K562 (cell line): ENCODE data around the gene WNT7B. TPM values are rescaled to one million over a fixed set of nuclear protein-coding genes. Genes with fewer than 3 reads are reported as not detected.

ENCODE experiments used
- ATAC-seq: fragments of 200-7000 bp; cut with Tn5 transposase; 3 replicates; pipeline ENCODE4 v1.9.1; 2020; ENCODE audit warnings: moderate library complexity
- BruUV-seq: library from RNA; stranded (reverse); fragments of 400-500 nt; replicated peaks from 2 replicates; lab custom pipeline; 2021; lab: Mats Ljungman, UMichigan
- CTCF ChIA-PET: fragments of 300-600 bp; formaldehyde crosslinking; extraction: SDS; loops from one replicate; lab custom pipeline; 2021; ENCODE audit warnings: low intra/inter-chr PET ratio; lab: Yijun Ruan, JAX
- POLR2A ChIA-PET: fragments of 300-600, 350-650 bp; sonication (Branson Sonifier 250); formaldehyde crosslinking; extraction: SDS; loops from one replicate; lab custom pipeline; 2021; ENCODE audit warnings: antibody characterized with exemption, inconsistent platforms; lab: Yijun Ruan, JAX
- DNase-seq, 4 experiments: peaks; one replicate each; pipeline versions ENCODE4 v3.0.0 to v3.0.0-alpha.2; 2011 to 2018; ENCODE audit warnings: low spot score in 3 of 4, mixed read lengths in 3 of 4; ENCODE audit errors: extremely low read depth in 1 of 4
- FAIRE-seq: peaks from 2 replicates; lab custom pipeline; 2011; peaks lifted over from hg19 to GRCh38; lab: Jason Lieb, UNC
- H2AFZ ChIP-seq: 2 replicates; pipeline ENCODE4 v1.6.0; 2011; ENCODE audit warnings: low read depth, low read length, control low read depth, inconsistent platforms
- H3K27ac ChIP-seq: fragments of 200-600 bp; 3 replicates; pipeline ENCODE4 v1.8.0; 2011; ENCODE audit warnings: low read depth, mild to moderate bottlenecking, control low read depth, inconsistent platforms, low read length, moderate library complexity, mixed read lengths; ENCODE audit errors: extremely low read depth
- H3K27me3 ChIP-seq, 2 experiments: fragments of 300-600 bp in 1 of 2; 2 replicates in 1 of 2; 3 replicates in 1 of 2; pipeline versions ENCODE4 v1.6.0 to v1.8.0; 2011; ENCODE audit warnings: inconsistent platforms in 2 of 2, low read length in 2 of 2, mild to moderate bottlenecking in 1 of 2, mixed read lengths in 1 of 2, moderate library complexity in 1 of 2; ENCODE audit not compliant: control insufficient read depth in 2 of 2, insufficient read depth in 2 of 2
- H3K36me3 ChIP-seq: fragments of 300-600 bp; 3 replicates; pipeline ENCODE4 v1.8.0; 2011; ENCODE audit warnings: mild to moderate bottlenecking, low read length, inconsistent platforms; ENCODE audit not compliant: control insufficient read depth, insufficient read depth
- H3K4me1 ChIP-seq, 2 experiments: fragments of 200-600 bp in 1 of 2; replicated peaks in 1 of 2; 2 replicates in 1 of 2; 3 replicates in 1 of 2; pipeline versions ENCODE4 v1.5.1 to v1.8.0; 2011; ENCODE audit warnings: inconsistent platforms in 2 of 2, low read length in 2 of 2, mild to moderate bottlenecking in 1 of 2, mixed read lengths in 1 of 2, moderate library complexity in 1 of 2; ENCODE audit not compliant: control insufficient read depth in 2 of 2, insufficient read depth in 2 of 2
- H3K4me2 ChIP-seq: 2 replicates; pipeline ENCODE4 v1.6.1; 2011; ENCODE audit warnings: low read length, control low read depth, inconsistent platforms, mixed read lengths; ENCODE audit not compliant: insufficient read depth
- H3K4me3 ChIP-seq: fragments of 200-600 bp; sonication (generic), shearing (Covaris generic); 2 replicates; pipeline ENCODE4 v1.5.1; 2016; ENCODE audit warnings: control low read depth, inconsistent platforms
- H3K79me2 ChIP-seq: fragments of 200-600 bp; 3 replicates; pipeline ENCODE4 v1.8.0; 2011; ENCODE audit warnings: low read length, inconsistent platforms; ENCODE audit not compliant: control insufficient read depth, insufficient read depth
- H3K9ac ChIP-seq, 2 experiments: 2 replicates each; pipeline versions ENCODE4 v1.6.0 to v1.6.1; 2011; ENCODE audit warnings: low read depth in 2 of 2, low read length in 2 of 2, control low read depth in 1 of 2, inconsistent platforms in 1 of 2, mild to moderate bottlenecking in 1 of 2, mixed read lengths in 1 of 2; ENCODE audit not compliant: insufficient read depth in 1 of 2
- H3K9me1 ChIP-seq: one replicate; pipeline ENCODE4 v1.6.0; 2011; ENCODE audit warnings: inconsistent platforms, mild to moderate bottlenecking, low read length, moderate library complexity; ENCODE audit not compliant: control insufficient read depth, insufficient read depth
- H3K9me3 ChIP-seq: replicated peaks from 2 replicates; pipeline ENCODE4 v1.5.1; 2011; ENCODE audit warnings: low read depth, low read length, inconsistent platforms; ENCODE audit not compliant: control insufficient read depth, insufficient read depth
- H4K20me1 ChIP-seq: replicated peaks from 2 replicates; pipeline ENCODE4 v1.6.1; 2011; ENCODE audit warnings: low read length, inconsistent platforms, mixed read lengths; ENCODE audit not compliant: control insufficient read depth, insufficient read depth
- ARHGAP35 ChIP-seq: fragments of 450-650 bp; IDR thresholded peaks from 2 replicates; pipeline ENCODE4 v1.6.1; 2018; ENCODE audit not compliant: partially characterized antibody
- COPS2 ChIP-seq: fragments of 450-650 bp; conservative IDR thresholded peaks from 2 replicates; pipeline ENCODE4 v1.6.1; 2016; ENCODE audit warnings: mild to moderate bottlenecking, moderate library complexity
- MGA ChIP-seq: fragments of 450-650 bp; IDR thresholded peaks from 2 replicates; pipeline ENCODE4 v1.6.1; 2016; ENCODE audit warnings: mild to moderate bottlenecking, moderate library complexity
- SMARCC2 ChIP-seq: fragments of 450-650 bp; IDR thresholded peaks from 2 replicates; pipeline ENCODE4 v1.6.1; 2017; ENCODE audit warnings: antibody characterized with exemption, moderate library complexity, mild to moderate bottlenecking, low read depth
- SMARCE1 ChIP-seq: fragments of 450-650 bp; IDR thresholded peaks from 2 replicates; pipeline ENCODE4 v1.7.1; 2016; ENCODE audit warnings: mild to moderate bottlenecking
- ZEB2 ChIP-seq: fragments of 450-650 bp; IDR thresholded peaks from 2 replicates; pipeline ENCODE4 v1.6.1; 2016
- ZNF717 ChIP-seq: fragments of 250-450 bp; sonication (Bioruptor Pico); IDR thresholded peaks from 2 replicates; pipeline ENCODE4 v1.5.0; 2021
- WGBS: fragments of 100-300 bp; shearing (Covaris generic); methylation state at CpG from one replicate; pipeline ENCODE4 v1.1.6; 2016; ENCODE audit warnings: low coverage, mixed read lengths; ENCODE audit not compliant: insufficient coverage; ENCODE audit errors: missing lambda C conversion rate; 5-methylcytosine and 5-hydroxymethylcytosine counted together
- in situ Hi-C: fragments of 300-500 bp; cut with MboI; formaldehyde crosslinking; loops from 4 replicates; pipeline ENCODE4 v1.15.0; 2018; ENCODE audit warnings: inconsistent platforms, mixed read lengths
- intact Hi-C: fragments of 100-400 bp; cut with micrococcal nuclease; formaldehyde crosslinking; loops from 2 replicates; pipeline ENCODE4 v1.14.2; 2022
- polyA plus RNA-seq, 8 experiments: library from polyadenylated mRNA; depleted of rRNA in 4 of 8; stranded (reverse) in 5 of 8; unstranded in 3 of 8; fragments of >200 nt; fragmentation: Nextera tagmentation in 2 of 8; fragmentation: Illumina TruSeq in 1 of 8; extraction: Ambion mirVana in 2 of 8; extraction: Trizol in 1 of 8; gene quantifications; 2 replicates each; pipeline versions ENCODE4 v1.2.1 to v1.2.3, GENCODE V29; 2011 to 2014; ENCODE audit warnings: inconsistent platforms in 1 of 8, missing spikeins in 1 of 8
- total RNA-seq, 7 experiments: library from RNA; depleted of rRNA in 6 of 7; stranded (reverse); fragments of >200 nt in 6 of 7; fragmentation: Illumina TruSeq in 2 of 7; extraction: Trizol in 2 of 7; gene quantifications; 2 replicates each; pipeline versions ENCODE4 v1.2.1 to v1.2.3, GENCODE V29; 2011 to 2021; ENCODE audit warnings: low replicate concordance in 1 of 7
- TF ChIP-seq, protein P1 (sequence below): IDR thresholded peaks from 2 replicates; pipeline ENCODE4 v1.6.1; 2014; ENCODE audit warnings: antibody characterized with exemption

Gene WNT7B
- total and polyA plus RNA-seq, 9 of the 15 experiments (the other 6 are each of a cell fraction or from before 2014, with no cell fraction given): not detected

GRCh38 chr22:46013460-46014416, 36.8 kb upstream of the WNT7B start:
- DNase-seq: peak; percentile 89 to 92 (median 90)
- peak; percentile 86 for FAIRE-seq
- Histone ChIP-seq H3K9me1 (no peaks in the 10 kb centered on the region), H3K79me2 (no peaks in the 10 kb centered on the region), H2AFZ (peak overlapping the region; percentile 92), H4K20me1 (no peaks in the 10 kb centered on the region), H3K4me2 (peak overlapping the region; percentile 84), H3K27ac (peak overlapping the region; percentile 93), H3K4me3 (peak overlapping the region; percentile 60), H3K9ac (peak overlapping the region; percentile 85 to 94), H3K27me3 (no peaks in the 10 kb centered on the region), H3K4me1 (peaks cover 14 to 37% of the 10 kb centered on the region in 2 experiments; a peak in 4 of 5 replicates), H3K9me3 (no peaks in the 10 kb centered on the region), H3K36me3 (no peaks in the 10 kb centered on the region)
- ChIA-PET CTCF (interaction anchor here (1.1 to 1.2 kb wide), 2 partner anchors 22 to 103 kb away, joined by 3 read pairs; no protein-coding TSS in a partner anchor), POLR2A (interaction anchor here (0.6 to 2.1 kb wide), 8 partner anchors 8 to 129 kb away, joined by 3 to 11 read pairs (median 4); no protein-coding TSS in a partner anchor)
- in situ Hi-C loops (loop anchor here (25.0 kb wide), 1 partner anchor 299 kb away; no protein-coding TSS in a partner anchor), intact Hi-C loops (loop anchor here (1.0 kb wide), 1 partner anchor 23 kb away; no protein-coding TSS in a partner anchor)
- ATAC-seq: peak; percentile 99
- 1% methylated on average over 17 of the region's 56 CpGs for WGBS
- BruUV-seq: TSS peak; percentile 91
- TF ChIP-seq COPS2 (no peak), ZNF717 (CRISPR knock-in tag) (no peak), ZEB2 (0 out of 2 replicates have a peak, but pooled peaks have one; percentile 36), MGA (peak; percentile 66), SMARCC2 (peak; percentile 35; the same call in 1 of the 2 replicates), ARHGAP35 (no peak), SMARCE1 (peak; percentile 58; the same call in 1 of the 2 replicates)
- TF ChIP-seq, protein P1, sequence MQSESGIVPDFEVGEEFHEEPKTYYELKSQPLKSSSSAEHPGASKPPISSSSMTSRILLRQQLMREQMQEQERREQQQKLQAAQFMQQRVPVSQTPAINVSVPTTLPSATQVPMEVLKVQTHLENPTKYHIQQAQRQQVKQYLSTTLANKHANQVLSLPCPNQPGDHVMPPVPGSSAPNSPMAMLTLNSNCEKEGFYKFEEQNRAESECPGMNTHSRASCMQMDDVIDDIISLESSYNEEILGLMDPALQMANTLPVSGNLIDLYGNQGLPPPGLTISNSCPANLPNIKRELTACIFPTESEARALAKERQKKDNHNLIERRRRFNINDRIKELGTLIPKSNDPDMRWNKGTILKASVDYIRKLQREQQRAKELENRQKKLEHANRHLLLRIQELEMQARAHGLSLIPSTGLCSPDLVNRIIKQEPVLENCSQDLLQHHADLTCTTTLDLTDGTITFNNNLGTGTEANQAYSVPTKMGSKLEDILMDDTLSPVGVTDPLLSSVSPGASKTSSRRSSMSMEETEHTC: no peak
